GM12891 (cell line): ENCODE data around the gene TCHP.
"Not testable (repeated sequence)": the region's sequence is repeated elsewhere in the genome, so short reads cannot be mapped to it uniquely, and the experiment has no call there.

Experiments used
- DNase-seq: peaks from one replicate; pipeline ENCODE4 v3.0.0; 2011; ENCODE audit warnings: low spot score; ENCODE audit not compliant: insufficient read length
- FAIRE-seq: peaks from 2 replicates; lab custom pipeline; 2011; peaks lifted over from hg19 to GRCh38; lab: Jason Lieb, UNC
- PAX5 ChIP-seq: IDR thresholded peaks from 2 replicates; pipeline ENCODE4 v1.6.1; 2011; ENCODE audit warnings: low read length, moderate library complexity, mild to moderate bottlenecking; ENCODE audit not compliant: insufficient read depth, severe bottlenecking
- POLR2A ChIP-seq: IDR thresholded peaks from 2 replicates; pipeline ENCODE4 v1.6.1; 2011; ENCODE audit warnings: low read depth, low read length, control low read depth
- POLR2AphosphoS5 ChIP-seq: IDR thresholded peaks from 2 replicates; pipeline ENCODE4 v1.6.1; 2011; ENCODE audit warnings: low read depth, low read length, control low read depth
- POU2F2 ChIP-seq: IDR thresholded peaks from 2 replicates; pipeline ENCODE4 v1.6.1; 2011; ENCODE audit warnings: low read depth, mild to moderate bottlenecking, control low read depth, low read length, moderate library complexity
- SPI1 ChIP-seq: IDR thresholded peaks from 2 replicates; pipeline ENCODE4 v1.6.1; 2011; ENCODE audit warnings: low read depth, low read length, control low read depth
- TAF1 ChIP-seq: IDR thresholded peaks from 2 replicates; pipeline ENCODE4 v1.6.1; 2011; ENCODE audit warnings: low read depth, low read length, control low read depth

TCHP gene

DNA sequence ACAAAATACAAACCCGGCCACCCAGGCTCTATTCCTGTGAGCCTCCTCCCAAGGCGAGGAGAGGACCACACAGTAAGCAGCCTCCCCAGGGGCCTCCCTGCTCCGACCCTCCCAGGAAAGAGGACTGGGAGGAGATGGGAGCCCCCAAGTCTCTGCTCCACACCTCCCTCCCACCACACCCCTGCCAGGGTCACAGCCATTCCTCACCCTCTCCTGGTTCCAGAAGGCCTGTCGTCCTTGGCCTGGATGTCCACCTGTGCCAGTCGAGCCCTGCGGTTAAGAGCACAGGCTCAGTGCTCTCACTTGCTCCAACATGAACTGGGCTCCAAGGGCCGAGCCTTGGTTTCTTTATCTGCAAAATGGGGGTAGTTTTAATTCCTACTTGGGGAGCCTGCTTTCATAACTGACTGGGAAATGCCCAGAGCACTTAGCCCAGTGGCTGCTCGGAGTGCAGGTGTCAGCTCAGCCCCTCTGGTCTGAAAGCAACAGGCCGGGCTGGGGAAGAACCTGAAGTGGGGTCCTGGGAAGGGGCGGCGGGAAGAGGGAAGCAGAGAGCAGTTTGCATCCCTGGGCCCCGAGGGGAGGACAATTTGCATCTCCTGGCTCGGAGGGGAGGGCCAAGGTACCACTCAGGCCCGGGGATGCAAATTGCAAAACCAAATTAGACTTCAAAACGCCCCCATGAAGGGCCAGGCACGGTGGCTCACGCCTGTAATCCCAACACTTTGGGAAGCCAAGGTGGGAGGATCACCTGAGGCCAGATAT lies 23.6 kb downstream of the TCHP start:
- TF ChIP-seq POU2F2: no peak
- TF ChIP-seq POLR2AphosphoS5: no peak
- no peak for TF ChIP-seq POLR2A
- FAIRE-seq (no peak), DNase-seq (no peak)

DNA sequence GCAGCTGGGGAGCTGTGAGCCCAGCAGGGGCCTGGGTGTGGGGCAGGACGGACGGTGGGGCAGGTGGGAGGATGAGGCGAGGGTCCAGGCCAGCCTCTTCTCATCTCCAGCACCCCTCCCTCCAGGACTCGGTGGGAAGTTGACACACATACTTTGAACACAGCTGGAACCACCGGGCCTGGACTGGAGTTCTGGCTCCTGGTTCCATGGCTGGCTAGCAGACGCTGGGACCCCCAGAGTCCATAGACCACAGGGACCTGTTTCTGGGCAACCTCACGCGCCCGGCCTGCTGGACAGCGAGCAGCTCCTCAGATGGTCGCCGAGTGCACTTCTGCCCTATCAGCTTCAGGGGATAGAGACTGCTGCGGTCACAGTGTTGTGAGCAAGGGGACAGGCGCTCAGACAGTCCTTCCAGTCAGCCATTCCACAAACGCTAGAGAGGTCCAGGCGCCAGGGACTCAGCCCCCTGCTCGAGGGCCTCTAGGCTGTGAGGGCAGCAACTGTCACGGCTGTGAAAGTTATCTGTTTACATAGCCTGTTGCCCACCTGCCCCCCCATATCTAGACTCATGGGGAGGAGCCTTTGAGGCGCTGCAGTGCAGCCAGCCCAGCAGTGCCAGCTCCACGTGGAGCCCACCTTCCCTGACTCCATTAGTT lies 25.2 kb downstream of the TCHP start:
- no peak for DNase-seq
- TF ChIP-seq SPI1 (no peak), POU2F2 (no peak), TAF1 (no peak), POLR2A (no peak), PAX5 (no peak), POLR2AphosphoS5 (no peak)
- FAIRE-seq: no peak

DNA sequence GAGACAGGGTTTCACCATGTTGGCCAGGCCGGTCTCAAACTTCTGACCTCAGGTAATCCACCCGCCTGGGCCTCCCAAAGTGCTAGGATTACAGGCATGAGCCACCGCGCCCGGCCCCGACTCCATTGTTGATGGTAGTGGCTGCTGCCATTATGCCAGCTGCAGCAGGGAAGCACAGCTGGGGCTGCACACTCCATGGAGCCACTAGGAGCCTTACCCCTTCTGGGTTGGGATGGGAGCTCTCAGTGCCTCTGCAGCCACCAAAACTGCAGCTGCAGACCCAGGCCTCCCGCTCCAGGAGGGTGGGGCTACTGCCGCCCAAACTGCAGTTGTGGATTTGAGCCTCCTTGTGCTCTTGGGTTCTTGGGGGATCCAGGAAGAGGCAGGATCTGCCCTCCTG lies 25.9 kb downstream of the TCHP start:
- FAIRE-seq (no peak), DNase-seq (no peak)
- TF ChIP-seq TAF1 (no peak), POU2F2 (no peak), PAX5 (no peak), POLR2AphosphoS5 (no peak), SPI1 (no peak), POLR2A (no peak)

DNA sequence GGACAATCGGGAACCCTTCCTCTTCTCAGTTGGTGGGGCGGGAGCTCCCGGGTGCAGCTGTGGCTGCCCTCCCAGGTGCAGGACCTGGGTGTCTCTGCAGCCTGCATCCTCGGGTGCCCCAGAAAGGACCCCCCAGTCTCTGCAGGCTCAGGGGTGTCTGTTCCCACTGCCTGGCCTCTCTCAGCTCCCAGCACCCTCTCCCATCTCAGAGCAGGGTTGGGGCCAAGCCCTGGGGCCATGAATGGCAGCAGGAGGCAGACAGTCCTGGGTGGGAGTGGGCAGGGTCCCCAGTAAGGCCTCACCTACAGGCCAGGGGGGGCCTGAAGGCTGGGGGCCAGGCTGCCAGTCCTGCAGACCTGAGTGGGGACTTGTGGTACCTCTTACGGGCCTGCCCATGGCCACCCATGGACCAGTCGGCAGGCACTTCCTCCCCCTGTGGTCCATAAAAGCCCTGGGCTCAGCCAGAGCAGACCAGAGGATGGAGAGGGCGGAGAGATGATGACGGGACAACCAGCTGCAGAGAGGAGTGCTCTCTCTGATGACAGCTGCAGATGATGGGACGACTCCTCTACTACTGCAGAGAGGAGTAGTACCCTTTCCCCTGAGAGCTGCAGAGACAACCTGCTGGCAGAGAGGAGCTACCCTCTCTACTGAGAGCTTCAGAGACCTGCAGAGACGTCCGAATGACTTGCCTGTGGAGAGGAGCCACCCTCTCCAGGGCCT lies 26.6 kb downstream of the TCHP start:
- FAIRE-seq (no peak), DNase-seq (no peak)
- TF ChIP-seq SPI1 (no peak), POLR2A (no peak), TAF1 (no peak), PAX5 (no peak), POLR2AphosphoS5 (no peak), POU2F2 (no peak)

DNA sequence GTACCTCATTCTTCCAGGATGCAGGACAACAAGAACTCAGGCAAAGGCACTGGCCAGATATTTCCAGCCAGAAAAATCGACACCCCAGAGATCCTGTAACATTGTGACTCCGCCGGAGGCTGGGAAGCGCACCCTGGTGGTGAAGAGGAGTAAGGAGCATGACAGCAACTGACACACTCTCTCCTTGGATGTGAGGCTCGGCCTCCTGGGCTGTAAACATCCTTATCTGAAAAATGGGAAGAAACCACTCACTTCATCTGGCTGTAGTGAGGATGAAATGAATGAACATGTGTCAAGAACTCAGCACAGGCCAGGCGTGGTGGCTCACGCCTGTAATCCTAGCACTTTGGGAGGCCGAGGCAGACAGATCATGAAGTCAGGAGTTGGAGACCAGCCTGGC lies 27.5 kb downstream of the TCHP start:
- DNase-seq (peak; percentile 43), FAIRE-seq (peak; percentile 62)
- TF ChIP-seq POU2F2: no peak
- TF ChIP-seq SPI1: no peak
- no peak for TF ChIP-seq POLR2AphosphoS5
- no peak for TF ChIP-seq TAF1
- no peak for TF ChIP-seq PAX5
- no peak for TF ChIP-seq POLR2A

DNA sequence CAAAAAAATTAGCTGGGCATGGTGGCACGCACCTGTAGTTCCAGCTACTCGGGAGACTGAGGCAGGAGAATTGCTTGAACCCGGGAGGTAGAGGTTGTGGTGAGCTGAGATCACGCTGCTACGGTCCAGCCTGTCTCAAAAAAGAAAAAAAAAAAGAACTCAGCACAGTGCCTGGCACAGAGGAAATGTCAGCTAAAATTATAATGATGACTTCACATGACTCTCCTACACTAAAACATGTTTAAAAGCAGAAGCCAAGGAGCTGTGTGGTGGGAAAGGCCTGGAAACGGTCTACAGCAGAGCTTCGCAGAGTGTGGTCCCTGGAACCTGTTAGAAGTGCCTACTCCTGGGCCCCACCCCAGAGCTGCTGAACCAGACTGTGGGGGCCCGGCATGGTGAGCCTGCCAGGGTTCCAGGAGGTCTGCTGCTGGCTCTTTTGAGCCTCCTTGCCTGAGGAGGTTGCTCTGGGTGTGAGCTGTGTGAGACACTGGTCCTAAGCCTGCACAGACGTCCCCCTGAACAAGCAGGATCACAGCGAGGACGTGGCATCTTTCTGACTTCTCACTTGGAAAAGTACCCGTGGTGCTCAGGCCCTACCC lies 28.1 kb downstream of the TCHP start:
- DNase-seq (no peak), FAIRE-seq (no peak)
- no peak for TF ChIP-seq POLR2A
- TF ChIP-seq PAX5: no peak
- TF ChIP-seq SPI1: no peak
- no peak for TF ChIP-seq POLR2AphosphoS5
- TF ChIP-seq POU2F2: no peak
- TF ChIP-seq TAF1: no peak

DNA sequence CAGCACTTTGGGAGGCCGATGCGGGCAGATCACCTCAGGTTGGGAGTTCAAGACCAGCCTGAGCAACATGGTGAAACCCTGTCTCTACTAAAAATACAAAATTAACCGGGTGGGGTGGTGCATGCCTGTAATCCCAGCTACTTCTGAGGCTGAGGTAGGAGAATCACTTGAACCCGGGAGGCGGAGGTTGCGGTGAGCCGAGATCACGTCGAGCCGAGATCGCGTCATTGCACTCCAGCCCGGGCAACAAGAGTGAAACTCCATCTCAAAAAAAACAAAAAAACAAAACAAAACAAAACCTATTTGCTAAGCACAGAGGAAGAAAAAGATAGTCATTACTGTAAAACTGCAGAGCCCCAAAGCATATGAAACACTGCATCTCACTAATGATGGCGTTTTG lies 29.3 kb downstream of the TCHP start:
- FAIRE-seq, DNase-seq: not testable (repeated sequence)

DNA sequence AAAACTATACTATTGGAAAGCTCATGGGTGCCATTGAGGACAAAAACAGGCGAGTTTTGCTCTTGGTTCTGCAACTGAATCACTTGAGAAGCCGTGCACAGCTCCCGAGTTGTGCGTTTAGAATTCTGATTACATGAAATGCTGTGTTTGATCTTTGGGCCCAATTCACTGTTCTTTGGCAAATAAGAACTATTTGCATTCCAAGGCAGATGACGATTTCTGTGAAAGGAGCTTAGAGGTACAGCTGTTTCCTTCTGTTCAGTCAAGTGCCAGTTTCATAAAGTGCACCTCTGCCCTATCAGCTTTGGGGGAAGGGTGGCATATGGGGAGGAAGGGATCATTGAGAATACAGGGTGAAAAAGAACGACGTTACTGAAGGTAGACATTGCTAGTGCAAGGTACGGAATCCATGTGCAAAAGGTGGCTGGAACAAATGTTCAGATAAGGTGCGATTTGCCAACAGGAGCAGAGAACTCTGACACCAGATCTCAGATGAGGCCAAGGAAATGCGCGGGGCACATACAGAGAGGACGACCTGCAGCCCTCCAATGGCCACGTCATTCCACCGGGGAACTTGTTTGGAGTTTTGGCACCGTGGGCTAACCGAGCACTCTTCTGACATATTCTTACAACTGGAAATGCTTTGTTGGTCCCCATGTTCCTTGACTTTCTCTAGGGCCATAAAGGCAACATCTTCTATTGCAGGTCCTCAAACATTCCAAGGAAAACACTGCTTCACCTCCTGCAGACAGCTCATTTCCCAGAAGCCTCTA lies 30.1 kb downstream of the TCHP start:
- no peak for FAIRE-seq
- DNase-seq: no peak
- no peak for TF ChIP-seq POLR2AphosphoS5
- TF ChIP-seq PAX5: no peak
- no peak for TF ChIP-seq POLR2A
- TF ChIP-seq POU2F2: no peak
- no peak for TF ChIP-seq TAF1
- no peak for TF ChIP-seq SPI1

DNA sequence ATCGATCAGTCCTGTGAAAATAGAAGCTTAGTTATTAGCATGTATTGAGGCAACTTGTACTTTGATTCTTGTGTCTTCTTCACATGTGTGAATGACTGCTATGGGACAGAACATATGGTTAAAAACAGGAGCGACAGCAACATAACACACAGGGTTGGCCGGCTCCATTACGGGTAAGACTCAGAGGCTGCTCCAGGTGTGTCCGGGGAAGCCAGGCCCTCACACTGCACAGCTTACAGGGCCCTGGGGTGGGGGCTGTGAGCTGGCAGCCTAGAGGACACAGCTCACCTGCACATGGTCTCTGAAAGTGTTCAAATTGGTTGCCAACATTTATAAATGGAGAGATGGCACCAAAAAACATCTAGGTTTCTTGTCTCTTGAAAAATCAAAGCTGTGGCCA lies 31.1 kb downstream of the TCHP start:
- TF ChIP-seq PAX5: no peak
- no peak for TF ChIP-seq SPI1
- no peak for TF ChIP-seq POLR2AphosphoS5
- TF ChIP-seq POLR2A: no peak
- no peak for TF ChIP-seq POU2F2
- TF ChIP-seq TAF1: no peak
- no peak for DNase-seq

More for the DNA sequence above, 31.1 kb downstream of the TCHP start:
- FAIRE-seq: no peak
